SU-DHL-6 (cell line): ENCODE data around the gene SEBOX.
A peak's percentile ranks its signal among the peaks of the same experiment; 100 is the strongest.

ENCODE experiments used
- H2AFZ ChIP-seq: fragments of 200-600 bp; sonication (generic); 2 replicates; pipeline ENCODE4 v1.6.1; 2014; ENCODE audit warnings: low read depth, mild to moderate bottlenecking, moderate library complexity, mixed read lengths, antibody characterized with exemption, low read length; ENCODE audit not compliant: severe bottlenecking
- H3F3A ChIP-seq: fragments of 200-600 bp; shearing (Covaris generic); 2 replicates; pipeline ENCODE4 v1.6.0; 2016; ENCODE audit warnings: antibody characterized with exemption, mild to moderate bottlenecking; ENCODE audit not compliant: insufficient read depth
- H3K27ac ChIP-seq: fragments of 200-600 bp; sonication (generic); 2 replicates; pipeline ENCODE4 v1.5.1; 2016; ENCODE audit warnings: low read depth, mild to moderate bottlenecking, low read length, moderate library complexity, mixed read lengths
- H3K27me3 ChIP-seq: fragments of 200-600 bp; sonication (generic), shearing (Covaris generic); 2 replicates; pipeline ENCODE4 v1.6.0; 2014; ENCODE audit warnings: mild to moderate bottlenecking, low read length
- H3K36me3 ChIP-seq: fragments of 200-600 bp; sonication (generic); 2 replicates; pipeline ENCODE4 v1.6.1; 2014; ENCODE audit warnings: mild to moderate bottlenecking, low read length, mixed read lengths
- H3K4me2 ChIP-seq: fragments of 300-600, 200-600 bp; shearing (Covaris generic), sonication (generic); 2 replicates; pipeline ENCODE4 v1.6.0; 2014; ENCODE audit warnings: low read length, low read depth, mild to moderate bottlenecking; ENCODE audit not compliant: poor library complexity, severe bottlenecking
- H3K4me3 ChIP-seq: fragments of 200-600 bp; sonication (generic); 2 replicates; pipeline ENCODE4 v1.5.1; 2014; ENCODE audit warnings: antibody characterized with exemption, low read length, mild to moderate bottlenecking, mixed read lengths; ENCODE audit not compliant: insufficient read depth, poor library complexity, severe bottlenecking
- H3K79me2 ChIP-seq: fragments of 200-600 bp; sonication (generic); 2 replicates; pipeline ENCODE4 v1.6.1; 2014; ENCODE audit warnings: mild to moderate bottlenecking, low read length, moderate library complexity; ENCODE audit not compliant: insufficient read depth
- H3K9ac ChIP-seq: fragments of 200-600 bp; sonication (generic); 2 replicates; pipeline ENCODE4 v1.7.0; 2014; ENCODE audit warnings: mild to moderate bottlenecking, low read length
- H3K9me2 ChIP-seq: fragments of 200-600 bp; sonication (generic); replicated peaks from 2 replicates; pipeline ENCODE4 v1.6.1; 2014; ENCODE audit warnings: low read length; ENCODE audit not compliant: insufficient read depth
- H3K9me3 ChIP-seq: fragments of 200-600 bp; sonication (generic); 2 replicates; pipeline ENCODE4 v1.6.1; 2014; ENCODE audit warnings: low read length, mixed read lengths; ENCODE audit not compliant: insufficient read depth
- H4K20me1 ChIP-seq: fragments of 200-600 bp; sonication (generic); 2 replicates; pipeline ENCODE4 v1.6.1; 2014; ENCODE audit warnings: low read depth, mild to moderate bottlenecking, antibody characterized with exemption, low read length, moderate library complexity, mixed read lengths
- CTCF ChIP-seq: fragments of 200-600 bp; sonication (generic); IDR thresholded peaks from one replicate; pipeline ENCODE4 v1.5.1; 2017; ENCODE audit warnings: antibody characterized with exemption, mild to moderate bottlenecking, low read length, moderate library complexity; ENCODE audit not compliant: insufficient read depth, poor library complexity, severe bottlenecking
- EZH2phosphoT487 ChIP-seq: fragments of 200-600 bp; sonication (generic), shearing (Covaris generic); conservative IDR thresholded peaks from 2 replicates; pipeline ENCODE4 v1.6.1; 2018; ENCODE audit warnings: mild to moderate bottlenecking, antibody characterized with exemption, low read length, moderate library complexity, mixed read lengths

SEBOX gene

GRCh38 chr17:28320215-28321061 lies 44.6 kb downstream of the SEBOX start:
- H3F3A ChIP-seq: no peaks in the 10 kb centered on the region
- H3K9me3 ChIP-seq: no peaks in the 10 kb centered on the region
- no peaks in the 10 kb centered on the region for H3K9me2 ChIP-seq
- H3K79me2 ChIP-seq: peaks cover 65% of the 10 kb centered on the region
- peak overlapping the region; percentile 90 for H3K4me2 ChIP-seq
- H3K4me3 ChIP-seq: peak overlapping the region; percentile 92
- no peaks in the 10 kb centered on the region for H3K36me3 ChIP-seq
- no peak overlapping the region for H2AFZ ChIP-seq
- peak overlapping the region; percentile 56; the same call in 1 of the 2 replicates for H3K27ac ChIP-seq
- no peaks in the 10 kb centered on the region for H3K27me3 ChIP-seq
- peak overlapping the region; percentile 91 for H3K9ac ChIP-seq
- no peak for TF ChIP-seq EZH2phosphoT487
- TF ChIP-seq CTCF: no peak
- peaks cover 10% of the 10 kb centered on the region; the same call in 1 of the 2 replicates for H4K20me1 ChIP-seq

- peak overlapping the region; percentile 56 for H3K27ac ChIP-seq
- H3F3A ChIP-seq: no peaks in the 10 kb centered on the region
- H2AFZ ChIP-seq: peak overlapping the region; percentile 43
- H3K9ac ChIP-seq: peak overlapping the region; percentile 91
- no peak for TF ChIP-seq CTCF
- no peak for TF ChIP-seq EZH2phosphoT487
- H4K20me1 ChIP-seq: peaks cover 10% of the 10 kb centered on the region; the same call in 1 of the 2 replicates
- H3K9me3 ChIP-seq: no peaks in the 10 kb centered on the region
- no peaks in the 10 kb centered on the region for H3K27me3 ChIP-seq
- H3K4me2 ChIP-seq: peak overlapping the region; percentile 90
- H3K36me3 ChIP-seq: no peaks in the 10 kb centered on the region
- H3K9me2 ChIP-seq: no peaks in the 10 kb centered on the region
- peaks cover 56% of the 10 kb centered on the region for H3K79me2 ChIP-seq
- H3K4me3 ChIP-seq: peak overlapping the region; percentile 92
These were observed 45.4 kb downstream of the SEBOX start for GRCh38 chr17:28319598-28319935.

- Histone ChIP-seq H3K36me3 (no peaks in the 10 kb centered on the region), H3K4me3 (peak within 1 kb of the TSS; percentile 92), H3K27me3 (no peaks in the 10 kb centered on the region), H2AFZ (peak within 1 kb of the TSS; percentile 52), H3F3A (no peaks in the 10 kb centered on the region), H4K20me1 (peaks cover 6% of the 10 kb centered on the region; the same call in 1 of the 2 replicates), H3K79me2 (peaks cover 50% of the 10 kb centered on the region), H3K9me2 (no peaks in the 10 kb centered on the region), H3K4me2 (peak within 1 kb of the TSS; percentile 90), H3K9ac (peak within 1 kb of the TSS; percentile 91), H3K27ac (peak within 1 kb of the TSS; percentile 56), H3K9me3 (no peaks in the 10 kb centered on the region)
- TF ChIP-seq CTCF (no peak), EZH2phosphoT487 (no peak)
These were observed 46.0 kb downstream of the SEBOX start, which contains the start of gene TMEM97 for GRCh38 chr17:28318759-28319597. Gene TMEM97, plus strand, starts transcription at chr17:28319200. Its CDS starts 40 bp downstream, at chr17:28319240.
